Loucy (cell line): ENCODE data around the gene NMBR.

Experiments
- CTCF ChIP-seq: fragments of 200-600 bp; sonication (generic); conservative IDR thresholded peaks from 2 replicates; pipeline ENCODE4 v1.5.1; 2014; ENCODE audit warnings: mild to moderate bottlenecking, antibody characterized with exemption, low read length
- EZH2phosphoT487 ChIP-seq: fragments of 200-600 bp; IDR thresholded peaks from 2 replicates; pipeline ENCODE4 v1.6.1; 2018; ENCODE audit warnings: antibody characterized with exemption, mild to moderate bottlenecking, moderate library complexity, borderline replicate concordance

DNA sequence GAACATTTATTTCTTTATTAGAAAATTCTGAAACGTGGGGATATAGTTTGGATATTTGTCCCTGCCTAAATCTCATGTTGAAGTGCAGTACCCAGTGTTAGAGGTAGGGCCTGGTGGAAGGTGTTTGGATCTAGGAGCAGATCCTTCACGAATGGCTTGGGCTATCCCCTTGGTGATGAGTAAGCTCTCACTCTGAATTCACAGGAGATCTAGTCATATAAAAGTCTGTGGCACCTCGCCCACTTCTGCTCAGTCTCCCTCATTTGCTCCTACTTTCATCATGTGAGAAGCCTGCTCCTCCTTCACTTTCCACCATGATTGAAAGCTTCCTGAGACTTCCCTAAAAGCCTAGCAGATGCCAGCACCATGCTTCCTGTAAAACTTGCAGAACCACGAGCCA is 111.0 kb downstream of the NMBR start:
- TF ChIP-seq CTCF (no peak), EZH2phosphoT487 (no peak)
